H1 (cell line): ENCODE results near the gene IARS2. TPM values are rescaled to one million over a fixed set of nuclear protein-coding genes. Genes with fewer than 3 reads are reported as not detected.

Experiments used
- CTCF ChIA-PET: fragments of 300-600 bp; sonication (Branson Sonifier 250); formaldehyde crosslinking; loops from one replicate; lab custom pipeline; 2021; ENCODE audit not compliant: partially characterized antibody; lab: Charles Lee
- POLR2A ChIA-PET: fragments of 300-600 bp; sonication (Branson Sonifier 250); formaldehyde crosslinking; loops from one replicate; lab custom pipeline; 2021; ENCODE audit warnings: inconsistent platforms; ENCODE audit not compliant: partially characterized antibody; lab: Charles Lee
- DNase-seq, 2 experiments: peaks; one replicate each; pipeline versions ENCODE4 v3.0.0 to v3.0.0-alpha.2; 2010 to 2022; ENCODE audit warnings: low spot score in 2 of 2, low read depth in 1 of 2, mixed read lengths in 1 of 2
- FAIRE-seq: peaks from 2 replicates; lab custom pipeline; 2011; peaks lifted over from hg19 to GRCh38; lab: Jason Lieb, UNC
- H2AFZ ChIP-seq: 2 replicates; pipeline ENCODE4 v1.8.1; 2012; ENCODE audit warnings: low read length, inconsistent platforms
- H2AK5ac ChIP-seq: 2 replicates; pipeline ENCODE4 v1.6.1; 2013; ENCODE audit warnings: low read depth, low read length
- H2BK120ac ChIP-seq: replicated peaks from 2 replicates; pipeline ENCODE3; 2013; ENCODE audit warnings: low read depth, low read length, inconsistent platforms
- H2BK12ac ChIP-seq: 2 replicates; pipeline ENCODE4 v1.6.1; 2013; ENCODE audit warnings: low read depth, low read length
- H2BK15ac ChIP-seq: 2 replicates; pipeline ENCODE4 v1.6.1; 2013; ENCODE audit warnings: low read length
- H2BK20ac ChIP-seq: 2 replicates; pipeline ENCODE4 v1.6.1; 2013; ENCODE audit warnings: low read length
- H2BK5ac ChIP-seq: 2 replicates; pipeline ENCODE4 v1.6.1; 2013; ENCODE audit warnings: low read depth, low read length
- H3K14ac ChIP-seq: 2 replicates; pipeline ENCODE4 v1.6.1; 2013; ENCODE audit warnings: inconsistent platforms; ENCODE audit not compliant: insufficient read length
- H3K18ac ChIP-seq: 2 replicates; pipeline ENCODE4 v1.6.1; 2013; ENCODE audit warnings: low read length; ENCODE audit errors: extremely low read depth
- H3K23ac ChIP-seq: 2 replicates; pipeline ENCODE4 v1.6.1; 2013; ENCODE audit warnings: inconsistent platforms; ENCODE audit not compliant: insufficient read length
- H3K23me2 ChIP-seq: 2 replicates; pipeline ENCODE4 v1.6.1; 2013; ENCODE audit warnings: low read depth, low read length
- H3K27ac ChIP-seq: 2 replicates; pipeline ENCODE4 v1.6.1; 2011; ENCODE audit warnings: low read depth, low read length, inconsistent platforms
- H3K27me3 ChIP-seq, 4 experiments: replicated peaks in 1 of 4; 1 replicate in 1 of 4; 2 replicates in 3 of 4; pipeline versions ENCODE4 v1.6.1 to v1.8.1; 2011 to 2013; ENCODE audit warnings: low read length in 3 of 4, mild to moderate bottlenecking in 3 of 4, inconsistent platforms in 2 of 4, mixed read lengths in 2 of 4, moderate library complexity in 1 of 4; ENCODE audit not compliant: control insufficient read depth in 3 of 4, insufficient read depth in 3 of 4; ENCODE audit errors: extremely low read depth in 1 of 4
- H3K36me3 ChIP-seq, 4 experiments: 2 replicates each; pipeline versions ENCODE4 v1.6.1 to v1.8.1; 2011 to 2013; ENCODE audit warnings: mild to moderate bottlenecking in 4 of 4, low read length in 3 of 4, moderate library complexity in 2 of 4, control low read depth in 1 of 4, inconsistent platforms in 1 of 4; ENCODE audit not compliant: insufficient read depth in 4 of 4, control insufficient read depth in 2 of 4
- H3K4ac ChIP-seq: replicated peaks from 2 replicates; pipeline ENCODE3; 2013; ENCODE audit warnings: low read length, low read depth, mixed read lengths, inconsistent platforms; ENCODE audit not compliant: insufficient read length
- H3K4me1 ChIP-seq, 4 experiments: replicated peaks in 1 of 4; 1 replicate in 1 of 4; 2 replicates in 3 of 4; pipeline versions ENCODE4 v1.6.1 to v1.8.1; 2011 to 2013; ENCODE audit warnings: low read length in 3 of 4, inconsistent platforms in 2 of 4, mixed read lengths in 1 of 4; ENCODE audit not compliant: insufficient read depth in 4 of 4, control insufficient read depth in 3 of 4
- H3K4me2 ChIP-seq, 2 experiments: 2 replicates each; pipeline versions ENCODE4 v1.6.1 to v1.8.1; 2011 to 2013; ENCODE audit warnings: low read depth in 2 of 2, low read length in 2 of 2, control low read depth in 1 of 2, inconsistent platforms in 1 of 2, mild to moderate bottlenecking in 1 of 2; ENCODE audit not compliant: insufficient read depth in 1 of 2
- H3K4me3 ChIP-seq, 4 experiments: fragments of 200-600, 300-600 bp in 1 of 4; sonication (generic), shearing (Covaris generic), sonication (Bioruptor Twin) in 1 of 4; 2 replicates each; pipeline versions ENCODE4 v1.5.1 to v1.8.1; 2011 to 2016; ENCODE audit warnings: low read length in 4 of 4, low read depth in 3 of 4, control low read depth in 2 of 4, inconsistent platforms in 2 of 4, mild to moderate bottlenecking in 2 of 4, mixed read lengths in 1 of 4, moderate library complexity in 1 of 4; ENCODE audit not compliant: insufficient read depth in 2 of 4; ENCODE audit errors: extremely low read depth in 1 of 4
- H3K56ac ChIP-seq: replicated peaks from 2 replicates; pipeline ENCODE3; 2013; ENCODE audit warnings: low read depth, mild to moderate bottlenecking, mixed read lengths, low read length, inconsistent platforms; ENCODE audit not compliant: insufficient read length
- H3K79me1 ChIP-seq: 2 replicates; pipeline ENCODE4 v1.6.1; 2013; ENCODE audit warnings: low read depth, low read length, control low read depth
- H3K79me2 ChIP-seq, 2 experiments: 2 replicates each; pipeline versions ENCODE4 v1.6.1 to v1.8.1; 2012 to 2013; ENCODE audit warnings: low read length in 2 of 2, mild to moderate bottlenecking in 2 of 2, inconsistent platforms in 1 of 2; ENCODE audit not compliant: insufficient read depth in 2 of 2, control insufficient read depth in 1 of 2
- H3K9ac ChIP-seq, 4 experiments: replicated peaks in 1 of 4; 1 replicate in 1 of 4; 2 replicates in 3 of 4; pipeline versions ENCODE4 v1.6.1 to v1.8.1; 2011 to 2013; ENCODE audit warnings: low read depth in 3 of 4, low read length in 3 of 4, control low read depth in 2 of 4, mild to moderate bottlenecking in 2 of 4, moderate library complexity in 2 of 4, inconsistent platforms in 1 of 4; ENCODE audit errors: extremely low read depth in 1 of 4
- H3K9me3 ChIP-seq, 2 experiments: 2 replicates each; pipeline versions ENCODE4 v1.6.1 to v1.8.1; 2012 to 2013; ENCODE audit warnings: mild to moderate bottlenecking in 2 of 2, moderate library complexity in 2 of 2, control low read depth in 1 of 2, inconsistent platforms in 1 of 2, low read depth in 1 of 2, low read length in 1 of 2, mixed read lengths in 1 of 2; ENCODE audit not compliant: insufficient read depth in 2 of 2
- H4K20me1 ChIP-seq, 2 experiments: replicated peaks in 1 of 2; 2 replicates each; pipeline versions ENCODE3 to v1.8.1; 2011 to 2013; ENCODE audit warnings: inconsistent platforms in 2 of 2, low read length in 2 of 2, mild to moderate bottlenecking in 1 of 2; ENCODE audit not compliant: insufficient read depth in 2 of 2, control insufficient read depth in 1 of 2
- H4K5ac ChIP-seq: 2 replicates; pipeline ENCODE4 v1.6.1; 2013; ENCODE audit warnings: low read length, low read depth, mixed read lengths, inconsistent platforms; ENCODE audit not compliant: insufficient read length
- H4K8ac ChIP-seq: 2 replicates; pipeline ENCODE4 v1.8.0; 2013; ENCODE audit warnings: mild to moderate bottlenecking, moderate library complexity, low read length, inconsistent platforms; ENCODE audit not compliant: insufficient read depth; ENCODE audit errors: extremely low read depth
- H4K91ac ChIP-seq: replicated peaks from 2 replicates; pipeline ENCODE3; 2013; ENCODE audit warnings: low read length, mixed read lengths, inconsistent platforms; ENCODE audit not compliant: insufficient read length
- BRCA1 ChIP-seq: IDR thresholded peaks from 2 replicates; pipeline ENCODE4 v1.6.1; 2012; ENCODE audit warnings: low read depth, low read length, improper control_type of control experiment
- EP300 ChIP-seq, 2 experiments: IDR thresholded peaks; 1 replicate in 1 of 2; 2 replicates in 1 of 2; pipeline ENCODE4 v1.6.1; 2011 to 2012; ENCODE audit warnings: low read depth in 2 of 2, low read length in 2 of 2, mild to moderate bottlenecking in 2 of 2, borderline replicate concordance in 1 of 2, inconsistent platforms in 1 of 2, moderate library complexity in 1 of 2
- KDM5A ChIP-seq: fragments of 200-600 bp; IDR thresholded peaks from 2 replicates; pipeline ENCODE4 v1.7.1; 2012; ENCODE audit warnings: mild to moderate bottlenecking, low read length, inconsistent platforms, mixed read lengths
- RAD21 ChIP-seq, 2 experiments: IDR thresholded peaks in 1 of 2; conservative IDR thresholded peaks in 1 of 2; 2 replicates each; pipeline ENCODE4 v1.6.1; 2011; ENCODE audit warnings: low read depth in 2 of 2, low read length in 2 of 2, improper control_type of control experiment in 1 of 2, inconsistent platforms in 1 of 2, mild to moderate bottlenecking in 1 of 2, moderate library complexity in 1 of 2
- WGBS, 2 experiments: shearing (Covaris generic) in 1 of 2; methylation state at CpG; one replicate each; pipeline versions ENCODE4 v1.1.6 to v1.1.7; 2013 to 2015; ENCODE audit warnings: low lambda C conversion rate in 2 of 2, mixed read lengths in 2 of 2, inconsistent platforms in 1 of 2, low coverage in 1 of 2, missing lambda C conversion rate in 1 of 2; ENCODE audit not compliant: insufficient replicate concordance in 2 of 2, insufficient coverage in 1 of 2, insufficient read length in 1 of 2; ENCODE audit errors: extremely low coverage in 1 of 2, missing lambda C conversion rate in 1 of 2; 5-methylcytosine and 5-hydroxymethylcytosine counted together
- polyA plus RNA-seq, 7 experiments: library from polyadenylated mRNA; depleted of rRNA in 3 of 7; stranded (reverse) in 5 of 7; unstranded in 2 of 7; fragments of >200 nt in 5 of 7; fragments of 200-250 nt in 2 of 7; gene quantifications; 1 replicate in 5 of 7; 2 replicates in 1 of 7; 4 replicates in 1 of 7; pipeline versions ENCODE4 v1.2.1 to v1.2.3, GENCODE V29; 2011 to 2013; ENCODE audit warnings: missing spikeins in 2 of 7, mixed read lengths in 2 of 7
- total RNA-seq: library from RNA; stranded (reverse); fragmentation: NEBNext Ultra II Directional; extraction: Animal tissue kit (Norgen Biotek cat#: 25700); gene quantifications from 2 replicates; pipeline ENCODE4 v1.2.1, GENCODE V29; 2021

The IARS2 gene
- total and polyA plus RNA-seq, 2 of the 8 experiments (the other 6 are each of a cell fraction or from before 2014, with no cell fraction given): 15.0 to 69.8 TPM

- no peaks in the 10 kb centered on the region for H3K23me2 ChIP-seq
- H2BK20ac ChIP-seq: no peak overlapping the region
- no peak overlapping the region for H3K9ac ChIP-seq
- peaks cover 0 to 3% (median 0%) of the 10 kb centered on the region in 4 experiments; a peak in 2 of 7 replicates for H3K4me1 ChIP-seq
- no peaks in the 10 kb centered on the region; the same call in 1 of the 2 replicates for H3K79me1 ChIP-seq
- no peak overlapping the region for H2AFZ ChIP-seq
- no peak overlapping the region for H3K4me3 ChIP-seq
- no peak overlapping the region for H2BK120ac ChIP-seq
- H3K56ac ChIP-seq: no peak overlapping the region
- no peak overlapping the region for H2BK5ac ChIP-seq
- CTCF ChIA-PET: interaction anchor here (0.6 to 2.5 kb wide), 7 partner anchors 9 to 695 kb away, joined by 3 to 15 read pairs (median 4); no protein-coding TSS in a partner anchor
- H3K79me2 ChIP-seq: no peaks in the 10 kb centered on the region
- whole genome bisulfite sequencing, 2 experiments: 94% methylated on average over 8 of the region's 8 CpGs; no CpG with 5 or more reads in 1 of the 2 experiments
- H3K36me3 ChIP-seq: peaks cover 0 to 12% (median under 1%) of the 10 kb centered on the region in 4 experiments; a peak in 2 of 8 replicates
- no peak overlapping the region for H4K8ac ChIP-seq
- no peaks in the 10 kb centered on the region for H3K9me3 ChIP-seq
- TF ChIP-seq KDM5A: no peak
- no peak for TF ChIP-seq EP300 (IDR thresholded peaks at IDR 0.05; ENCODE audit: borderline replicate concordance in 1 of 2, low read depth in 2 of 2, low read length in 2 of 2)
- no peak for TF ChIP-seq BRCA1
- no peak for TF ChIP-seq RAD21 (IDR thresholded peaks at IDR 0.05 in 1 of 2, conservative IDR thresholded peaks at IDR 0.05 in 1 of 2; ENCODE audit: low read depth in 2 of 2, low read length in 2 of 2)
- no peak overlapping the region for H3K27ac ChIP-seq
- FAIRE-seq: no peak
- POLR2A ChIA-PET: interaction anchor here (1.1 kb wide), 1 partner anchor 9 kb away, joined by 4 read pairs; no protein-coding TSS in a partner anchor
- DNase-seq: no peak
- no peaks in the 10 kb centered on the region for H4K20me1 ChIP-seq
- no peak overlapping the region for H3K4ac ChIP-seq
- H2AK5ac ChIP-seq: no peak overlapping the region
- H3K14ac ChIP-seq: no peak overlapping the region
- H3K18ac ChIP-seq: no peak overlapping the region
- H4K91ac ChIP-seq: no peak overlapping the region
- no peak overlapping the region for H2BK12ac ChIP-seq
- no peak overlapping the region for H4K5ac ChIP-seq
- H3K4me2 ChIP-seq: no peak overlapping the region
- H2BK15ac ChIP-seq: no peak overlapping the region
- no peak overlapping the region for H3K23ac ChIP-seq
- no peaks in the 10 kb centered on the region for H3K27me3 ChIP-seq
Measured at GRCh38 chr1:220121791-220122530, 28.0 kb downstream of the IARS2 start.
